Activated CD8-positive, alpha-beta T cell treated with anti-CD3 and anti-CD28 coated beads, Interleukin-2, amount 10 ng/mL, durations not matched to agents 7 days and 5 days (primary cell): ENCODE results near the gene TRIM72. TPM values are rescaled to one million over a fixed set of nuclear protein-coding genes. Genes with fewer than 3 reads are reported as not detected.
A peak's percentile ranks its signal among the peaks of the same experiment; 100 is the strongest.
"Not testable (repeated sequence)": the region's sequence is repeated elsewhere in the genome, so short reads cannot be mapped to it uniquely, and the experiment has no call there.

ENCODE experiments used
- ATAC-seq: fragments of 150-1000 bp; cut with Tn5 transposase; one replicate; pipeline ENCODE4 v1.10.0; 2021; ENCODE audit warnings: moderate library complexity
- CTCF ChIA-PET: fragments of 350-600 bp; sonication (Branson Sonifier 250); formaldehyde crosslinking; loops from one replicate; lab custom pipeline; 2021; ENCODE audit warnings: antibody characterized with exemption; lab: Charles Lee
- POLR2A ChIA-PET: fragments of 350-600 bp; sonication (Branson Sonifier 250); formaldehyde crosslinking; loops from one replicate; lab custom pipeline; 2021; ENCODE audit warnings: antibody characterized with exemption; lab: Charles Lee
- DNase-seq: peaks from one replicate; pipeline ENCODE4 v3.0.0-alpha.2; 2020
- H3K27ac Mint-ChIP-seq: one replicate; pipeline ENCODE4 v1.8.0; 2021; ENCODE audit warnings: mild to moderate bottlenecking, mixed read lengths
- H3K27me3 Mint-ChIP-seq: one replicate; pipeline ENCODE4 v1.8.0; 2021; ENCODE audit warnings: low read depth, mixed read lengths
- H3K36me3 Mint-ChIP-seq: one replicate; pipeline ENCODE4 v1.8.0; 2021; ENCODE audit warnings: low read depth, mixed read lengths
- H3K4me1 Mint-ChIP-seq: one replicate; pipeline ENCODE4 v1.8.0; 2021; ENCODE audit warnings: low read depth, mixed read lengths
- H3K4me3 Mint-ChIP-seq: one replicate; pipeline ENCODE4 v1.8.0; 2021; ENCODE audit warnings: mild to moderate bottlenecking, mixed read lengths
- H3K9me3 Mint-ChIP-seq: one replicate; pipeline ENCODE4 v1.8.0; 2022; ENCODE audit warnings: mixed read lengths; ENCODE audit not compliant: insufficient read depth
- total RNA-seq, 2 experiments: library from RNA; stranded (reverse); gene quantifications; one replicate each; pipeline ENCODE4 v1.2.3, GENCODE V29; 2021

The TRIM72 gene
- total RNA-seq, 2 experiments from 2014 or later, result not detected

GRCh38 chr16:31190818-31191444 is 23.0 kb upstream of the TRIM72 start:
- ATAC-seq (no peak), DNase-seq (no peak)
- Mint-ChIP-seq H3K4me3 (no peak overlapping the region), H3K4me1 (peaks cover 80% of the 10 kb centered on the region), H3K9me3 (no peaks in the 10 kb centered on the region), H3K27ac (no peak overlapping the region), H3K27me3 (no peaks in the 10 kb centered on the region), H3K36me3 (peaks cover 92% of the 10 kb centered on the region)
- ChIA-PET CTCF (interaction anchor here (1.5 to 1.8 kb wide), 2 partner anchors 10 to 252 kb away, joined by 4 to 5 read pairs; partner anchors contain the start of gene ZNF843), POLR2A (interaction anchor here (1.6 to 3.2 kb wide), 3 partner anchors 11 kb away, joined by 13 to 25 read pairs (median 14); partner anchors contain the start of genes FUS and PYCARD)

- DNase-seq (no peak), ATAC-seq (no peak)
- Mint-ChIP-seq H3K36me3 (peaks cover 92% of the 10 kb centered on the region), H3K27me3 (no peaks in the 10 kb centered on the region), H3K4me3 (no peak overlapping the region), H3K27ac (peak overlapping the region; percentile 4), H3K4me1 (peaks cover 80% of the 10 kb centered on the region), H3K9me3 (no peaks in the 10 kb centered on the region)
- ChIA-PET CTCF (interaction anchor here (1.8 kb wide), 1 partner anchor 9 kb away, joined by 5 read pairs; no protein-coding TSS in a partner anchor), POLR2A (interaction anchor here (0.6 to 3.2 kb wide), 7 partner anchors 7 to 60 kb away, joined by 3 to 25 read pairs (median 14); partner anchors contain the start of genes FUS and PYCARD)
Observed at GRCh38 chr16:31191697-31192428, 22.1 kb upstream of the TRIM72 start.

GRCh38 chr16:31192856-31193642 is 20.9 kb upstream of the TRIM72 start:
- Mint-ChIP-seq H3K9me3 (no peaks in the 10 kb centered on the region), H3K27me3 (no peaks in the 10 kb centered on the region), H3K36me3 (peaks cover 88% of the 10 kb centered on the region), H3K4me3 (no peak overlapping the region), H3K27ac (peak overlapping the region; percentile 50), H3K4me1 (peaks cover 75% of the 10 kb centered on the region)
- DNase-seq, result no peak
- no peak for ATAC-seq
- POLR2A ChIA-PET, result interaction anchor here (0.6 to 2.9 kb wide), 6 partner anchors 9 to 59 kb away, joined by 3 to 16 read pairs (median 10); partner anchors contain the start of genes FUS and PYCARD
- CTCF ChIA-PET, result interaction anchor here (1.5 to 1.8 kb wide), 2 partner anchors 8 to 190 kb away, joined by 5 read pairs; no protein-coding TSS in a partner anchor

- ATAC-seq (no peak), DNase-seq (no peak)
- Mint-ChIP-seq H3K36me3 (peaks cover 85% of the 10 kb centered on the region), H3K27me3 (no peaks in the 10 kb centered on the region), H3K27ac (peak overlapping the region; percentile 13), H3K4me3 (no peak overlapping the region), H3K4me1 (peaks cover 75% of the 10 kb centered on the region), H3K9me3 (no peaks in the 10 kb centered on the region)
- CTCF ChIA-PET, result interaction anchor here (1.5 kb wide), 1 partner anchor 189 kb away, joined by 5 read pairs; no protein-coding TSS in a partner anchor
- POLR2A ChIA-PET, result interaction anchor here (2.2 to 2.9 kb wide), 2 partner anchors 9 to 14 kb away, joined by 14 to 16 read pairs; partner anchors contain the start of gene FUS
Observed at GRCh38 chr16:31193874-31194273, 20.0 kb upstream of the TRIM72 start.

- peaks cover 75% of the 10 kb centered on the region for H3K4me1 Mint-ChIP-seq
- DNase-seq, result no peak
- no peaks in the 10 kb centered on the region for H3K27me3 Mint-ChIP-seq
- H3K27ac Mint-ChIP-seq, result no peak overlapping the region
- H3K9me3 Mint-ChIP-seq, result no peaks in the 10 kb centered on the region
- POLR2A ChIA-PET, result interaction anchor here (0.8 to 5.3 kb wide), 3 partner anchors 8 to 14 kb away, joined by 3 to 34 read pairs (median 4); no protein-coding TSS in a partner anchor
- no peak overlapping the region for H3K4me3 Mint-ChIP-seq
- CTCF ChIA-PET, result interaction anchor here (1.5 to 1.9 kb wide), 2 partner anchors 11 to 188 kb away, joined by 3 to 5 read pairs; no protein-coding TSS in a partner anchor
- no peak for ATAC-seq
- peaks cover 84% of the 10 kb centered on the region for H3K36me3 Mint-ChIP-seq
Observed at GRCh38 chr16:31194898-31195297, 19.0 kb upstream of the TRIM72 start.

- not testable (repeated sequence) for DNase-seq, ATAC-seq, H3K4me3 Mint-ChIP-seq, H3K27ac Mint-ChIP-seq, H3K9me3 Mint-ChIP-seq, H3K27me3 Mint-ChIP-seq
- ChIA-PET POLR2A (interaction anchor here (0.8 to 5.3 kb wide), 2 partner anchors 9 to 14 kb away, joined by 4 to 34 read pairs; no protein-coding TSS in a partner anchor), CTCF (interaction anchor here (1.5 to 1.9 kb wide), 2 partner anchors 12 to 187 kb away, joined by 3 to 5 read pairs; no protein-coding TSS in a partner anchor)
- Mint-ChIP-seq H3K36me3 (peaks cover 78% of the 10 kb centered on the region), H3K4me1 (peaks cover 75% of the 10 kb centered on the region)
Observed at GRCh38 chr16:31195861-31196260, 18.1 kb upstream of the TRIM72 start.

GRCh38 chr16:31196324-31197088 is 17.4 kb upstream of the TRIM72 start:
- ChIA-PET CTCF (interaction anchor here (1.5 to 1.9 kb wide), 2 partner anchors 13 to 186 kb away, joined by 3 to 5 read pairs; no protein-coding TSS in a partner anchor), POLR2A (interaction anchor here (1.3 to 7.1 kb wide), 3 partner anchors 7 to 15 kb away, joined by 4 to 87 read pairs (median 34); partner anchors contain the start of gene FUS)
- Mint-ChIP-seq H3K9me3 (no peaks in the 10 kb centered on the region), H3K27ac (peak overlapping the region; percentile 44), H3K27me3 (no peaks in the 10 kb centered on the region), H3K4me1 (peaks cover 77% of the 10 kb centered on the region), H3K36me3 (peaks cover 77% of the 10 kb centered on the region), H3K4me3 (no peak overlapping the region)
- ATAC-seq (no peak), DNase-seq (no peak)

- Mint-ChIP-seq H3K27me3 (no peaks in the 10 kb centered on the region), H3K36me3 (peaks cover 63% of the 10 kb centered on the region), H3K9me3 (no peaks in the 10 kb centered on the region), H3K4me3 (no peak overlapping the region), H3K4me1 (peaks cover 78% of the 10 kb centered on the region), H3K27ac (peak overlapping the region; percentile 40)
- ATAC-seq (no peak), DNase-seq (no peak)
- POLR2A ChIA-PET, result interaction anchor here (0.6 to 7.1 kb wide), 5 partner anchors 9 to 260 kb away, joined by 3 to 87 read pairs (median 4); partner anchors contain the start of gene FUS
- CTCF ChIA-PET, result interaction anchor here (0.9 to 1.7 kb wide), 4 partner anchors 9 to 245 kb away, joined by 4 read pairs; no protein-coding TSS in a partner anchor
Observed at GRCh38 chr16:31198207-31198882, 15.6 kb upstream of the TRIM72 start.

GRCh38 chr16:31199430-31200041 is 14.4 kb upstream of the TRIM72 start:
- Mint-ChIP-seq H3K4me1 (peaks cover 77% of the 10 kb centered on the region), H3K27ac (peak overlapping the region; percentile 40), H3K4me3 (peak overlapping the region; percentile 16), H3K27me3 (no peaks in the 10 kb centered on the region), H3K36me3 (peaks cover 54% of the 10 kb centered on the region), H3K9me3 (no peaks in the 10 kb centered on the region)
- POLR2A ChIA-PET, result interaction anchor here (5.3 to 7.1 kb wide), 2 partner anchors 13 to 18 kb away, joined by 34 to 87 read pairs; partner anchors contain the start of gene FUS
- CTCF ChIA-PET, result interaction anchor here (1.3 to 4.4 kb wide), 3 partner anchors 134 to 244 kb away, joined by 4 to 35 read pairs (median 4); no protein-coding TSS in a partner anchor
- ATAC-seq, result no peak
- DNase-seq, result no peak
